Activated CD8-positive, alpha-beta memory T cell treated with anti-CD3 and anti-CD28 coated beads for 1 hour (primary cell): ENCODE data around the gene DNM3.

ENCODE experiments used
- DNase-seq, 2 donors: peaks; one replicate each; pipeline ENCODE4 v3.0.0-alpha.2; 2020; ENCODE audit warnings: low read depth in 1 of 2; ENCODE audit errors: extremely low read depth in 1 of 2

DNM3 gene

GRCh38 chr1:171966426-171967220, 125.3 kb downstream of the DNM3 start:
- DNase-seq: no peak

GRCh38 chr1:171969226-171969625, 127.9 kb downstream of the DNM3 start:
- DNase-seq: no peak

GRCh38 chr1:171969813-171970212, 128.5 kb downstream of the DNM3 start:
- no peak for DNase-seq

- no peak for DNase-seq
Measured at GRCh38 chr1:171972846-171973245, 131.5 kb downstream of the DNM3 start.

GRCh38 chr1:171973421-171973820, 132.1 kb downstream of the DNM3 start:
- DNase-seq: no peak

- no peak for DNase-seq
Measured at GRCh38 chr1:171981303-171981702, 140.0 kb downstream of the DNM3 start.

- no peak for DNase-seq
Measured at GRCh38 chr1:171983584-171983983, 142.3 kb downstream of the DNM3 start.

GRCh38 chr1:171984262-171984661, 143.0 kb downstream of the DNM3 start:
- DNase-seq: no peak

GRCh38 chr1:171984850-171985485, 143.7 kb downstream of the DNM3 start:
- no peak for DNase-seq

GRCh38 chr1:171985639-171986038, 144.3 kb downstream of the DNM3 start:
- no peak for DNase-seq

- no peak for DNase-seq
Measured at GRCh38 chr1:171988243-171988885, 147.1 kb downstream of the DNM3 start.

GRCh38 chr1:171990371-171990770, 149.1 kb downstream of the DNM3 start:
- no peak for DNase-seq

- no peak for DNase-seq
Measured at GRCh38 chr1:171994293-171994692, 153.0 kb downstream of the DNM3 start.

GRCh38 chr1:171995573-171995972, 154.3 kb downstream of the DNM3 start:
- DNase-seq: no peak

- no peak for DNase-seq
Measured at GRCh38 chr1:171997936-171998335, 156.6 kb downstream of the DNM3 start.

- DNase-seq: no peak
Measured at GRCh38 chr1:171998711-171999110, 157.4 kb downstream of the DNM3 start.

GRCh38 chr1:171999756-172000155, 158.5 kb downstream of the DNM3 start:
- DNase-seq: no peak

- no peak for DNase-seq
Measured at GRCh38 chr1:172001288-172001687, 160.0 kb downstream of the DNM3 start.

GRCh38 chr1:172002725-172003345, 161.5 kb downstream of the DNM3 start:
- DNase-seq: no peak

- DNase-seq: no peak
Measured at GRCh38 chr1:172003766-172004530, 162.7 kb downstream of the DNM3 start.

- DNase-seq: no peak
Measured at GRCh38 chr1:172004671-172005070, 163.4 kb downstream of the DNM3 start.
